ENCODE measurements around the gene MZT2A.
"Not testable (repeated sequence)": the region's sequence is repeated elsewhere in the genome, so short reads cannot be mapped to it uniquely, and the experiment has no call there.

MZT2A gene

DNA sequence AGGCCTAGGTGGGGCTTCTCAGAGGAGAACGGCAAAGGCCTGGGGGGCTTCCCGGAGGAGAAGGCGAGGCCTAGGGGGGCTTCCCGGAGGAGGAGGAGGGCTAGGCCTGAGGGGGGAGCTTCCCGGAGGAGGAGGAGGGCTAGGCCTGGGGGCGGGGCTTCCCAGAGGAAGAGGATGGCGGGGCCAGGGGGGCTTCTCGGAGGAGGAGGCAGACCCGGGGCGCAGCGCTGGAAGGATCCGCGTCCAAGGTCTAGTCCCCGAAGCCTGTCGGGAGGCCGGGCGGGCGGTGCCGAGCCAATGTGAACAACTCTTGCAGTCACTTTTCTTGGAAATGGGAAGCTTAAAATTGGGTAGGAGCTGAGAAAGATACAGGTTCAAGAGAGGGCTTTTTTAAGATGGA is 46.3 kb downstream of the MZT2A start:
- H3K27ac ChIP-seq, result no peak overlapping the region
- ChIA-PET POLR2A (ENCODE audit: low non-redundant PET) (no interaction called here), CTCF (no interaction called here)
- TF ChIP-seq, protein P1, sequence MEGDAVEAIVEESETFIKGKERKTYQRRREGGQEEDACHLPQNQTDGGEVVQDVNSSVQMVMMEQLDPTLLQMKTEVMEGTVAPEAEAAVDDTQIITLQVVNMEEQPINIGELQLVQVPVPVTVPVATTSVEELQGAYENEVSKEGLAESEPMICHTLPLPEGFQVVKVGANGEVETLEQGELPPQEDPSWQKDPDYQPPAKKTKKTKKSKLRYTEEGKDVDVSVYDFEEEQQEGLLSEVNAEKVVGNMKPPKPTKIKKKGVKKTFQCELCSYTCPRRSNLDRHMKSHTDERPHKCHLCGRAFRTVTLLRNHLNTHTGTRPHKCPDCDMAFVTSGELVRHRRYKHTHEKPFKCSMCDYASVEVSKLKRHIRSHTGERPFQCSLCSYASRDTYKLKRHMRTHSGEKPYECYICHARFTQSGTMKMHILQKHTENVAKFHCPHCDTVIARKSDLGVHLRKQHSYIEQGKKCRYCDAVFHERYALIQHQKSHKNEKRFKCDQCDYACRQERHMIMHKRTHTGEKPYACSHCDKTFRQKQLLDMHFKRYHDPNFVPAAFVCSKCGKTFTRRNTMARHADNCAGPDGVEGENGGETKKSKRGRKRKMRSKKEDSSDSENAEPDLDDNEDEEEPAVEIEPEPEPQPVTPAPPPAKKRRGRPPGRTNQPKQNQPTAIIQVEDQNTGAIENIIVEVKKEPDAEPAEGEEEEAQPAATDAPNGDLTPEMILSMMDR (conservative IDR thresholded peaks at IDR 0.05; ENCODE audit: low read depth), result no peak
- no peak for DNase-seq (ENCODE audit: low spot score)

DNA sequence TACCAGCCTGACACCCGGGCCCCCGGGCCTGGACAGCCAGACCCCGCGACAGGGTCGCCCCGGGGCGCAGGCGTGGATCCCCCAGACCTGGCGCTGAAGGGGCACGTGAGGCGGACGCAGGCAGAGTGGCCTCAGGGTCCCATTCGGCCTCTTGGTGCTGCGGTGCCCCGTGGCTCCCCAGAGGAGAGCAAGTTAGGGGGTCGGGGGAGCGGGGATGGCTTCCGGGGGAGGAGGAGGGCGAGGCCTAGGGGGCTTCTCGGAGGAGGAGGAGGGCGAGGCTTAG is 46.7 kb downstream of the MZT2A start:
- POLR2A ChIA-PET (ENCODE audit: low non-redundant PET); DNase-seq (ENCODE audit: low spot score); H3K27ac ChIP-seq; CTCF ChIA-PET: not testable (repeated sequence)

DNA sequence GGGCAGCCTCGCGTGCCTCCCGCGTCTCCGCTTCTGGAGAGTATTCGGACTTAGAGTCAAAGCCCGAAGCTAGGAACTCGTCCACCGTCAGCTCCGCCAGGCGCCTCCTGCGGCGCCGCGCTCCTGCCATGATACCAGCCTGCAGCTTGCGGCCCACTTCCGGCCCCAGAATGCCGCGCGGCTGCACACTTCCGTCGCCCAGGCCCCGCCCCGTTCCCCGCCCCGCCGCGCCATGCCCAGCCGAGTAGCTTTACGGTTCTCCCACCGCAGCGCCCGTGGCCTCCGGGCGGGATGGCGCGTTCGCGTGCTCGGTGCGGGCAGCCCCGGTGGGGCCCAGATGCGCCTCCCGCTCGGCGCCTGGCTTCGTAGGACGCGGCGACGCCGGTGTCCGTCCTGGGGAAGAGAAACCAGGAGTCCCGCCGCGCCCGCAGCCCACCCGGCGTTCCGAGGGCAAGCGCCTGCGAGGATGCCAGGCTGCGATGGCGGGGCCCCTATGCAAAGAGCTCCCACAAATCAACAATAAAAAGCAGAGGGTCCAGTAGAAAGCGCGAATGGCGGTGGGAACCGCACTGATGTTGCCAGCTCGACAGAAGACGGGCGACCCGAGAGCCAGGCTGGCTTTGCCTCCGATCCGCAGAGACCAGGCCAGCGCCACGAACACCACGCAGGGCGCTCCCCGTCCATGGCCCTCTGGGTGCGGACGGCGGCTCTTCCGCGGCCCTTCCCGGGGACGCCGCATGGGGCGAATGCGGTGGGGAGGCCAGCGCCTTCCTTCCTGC is 47.3 kb downstream of the MZT2A start:
- CTCF ChIA-PET; POLR2A ChIA-PET (ENCODE audit: low non-redundant PET); DNase-seq (ENCODE audit: low spot score); H3K27ac ChIP-seq: not testable (repeated sequence)

DNA sequence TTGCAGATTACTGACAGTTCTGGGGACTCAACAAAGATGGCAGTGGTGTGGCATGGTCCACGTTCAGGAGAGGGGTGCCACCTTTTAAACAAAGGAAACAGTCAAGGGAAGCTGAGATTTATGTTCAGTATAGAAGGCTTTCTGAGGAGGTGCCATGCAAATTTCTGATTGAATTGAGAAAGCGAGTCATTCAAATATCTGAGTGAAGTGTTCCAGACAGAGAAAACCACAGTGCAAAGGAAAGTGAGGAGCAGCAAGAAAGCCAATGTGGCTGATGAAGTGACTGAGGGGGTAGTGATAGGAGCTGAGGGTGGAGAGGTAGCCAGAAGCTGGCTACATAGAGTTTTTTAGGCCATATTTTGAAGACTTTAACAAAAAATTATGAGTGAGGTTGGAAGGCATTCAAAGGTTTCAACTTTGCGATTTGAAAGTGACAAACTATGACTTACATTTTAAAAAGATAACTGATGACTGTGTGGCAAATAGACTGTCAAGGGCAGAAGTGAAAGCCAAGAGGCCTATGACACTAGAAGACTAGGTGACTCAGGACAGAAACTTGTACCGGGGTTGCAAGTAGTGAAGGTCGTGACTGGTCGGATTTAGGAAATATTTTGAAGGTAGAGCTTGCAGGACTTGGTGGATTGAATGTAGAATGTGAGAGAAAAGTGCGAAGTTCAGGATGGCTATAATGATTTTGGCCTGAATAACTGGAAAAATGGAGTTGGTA is 51.3 kb downstream of the MZT2A start:
- DNase-seq (ENCODE audit: low spot score); H3K27ac ChIP-seq; POLR2A ChIA-PET (ENCODE audit: low non-redundant PET): not testable (repeated sequence)
- CTCF ChIA-PET, result interaction anchor here (1.7 kb wide), 1 partner anchor 28 kb away, joined by 4 read pairs; no protein-coding TSS in a partner anchor
